ENCODE data around the gene DBF4B. TPM values are rescaled to one million over a fixed set of nuclear protein-coding genes. Genes with fewer than 3 reads are reported as not detected.

The DBF4B gene
- total RNA-seq, 1 donor from 2014 or later = 16.4 TPM

- no peak overlapping the region for H3K4me3 Mint-ChIP-seq
- Histone ChIP-seq H3K9ac (no peak overlapping the region), H3F3A (ENCODE audit: low read depth) (peaks cover 16% of the 10 kb centered on the region), H3K9me3 (ENCODE audit: low read depth) (no peaks in the 10 kb centered on the region), H3K4me3 (no peak overlapping the region), H3K4me1 (peaks cover 13% of the 10 kb centered on the region), H4K20me1 (ENCODE audit: low read depth) (no peaks in the 10 kb centered on the region), H3K27me3 (no peaks in the 10 kb centered on the region), H2AFZ (replicated peaks) (no peak overlapping the region), H3K79me2 (ENCODE audit: low read depth) (no peaks in the 10 kb centered on the region), H3K36me3 (no peaks in the 10 kb centered on the region), H3K27ac (no peak overlapping the region), H3K4me2 (no peak overlapping the region)
- H3K9me3 Mint-ChIP-seq = no peaks in the 10 kb centered on the region
- peaks cover 13% of the 10 kb centered on the region for H3K4me1 Mint-ChIP-seq
- no peak overlapping the region for H3K27ac Mint-ChIP-seq
- no peaks in the 10 kb centered on the region for H3K36me3 Mint-ChIP-seq
- TF ChIP-seq CTCF (IDR thresholded peaks at IDR 0.05) (no peak), EZH2 (IDR thresholded peaks at IDR 0.05) (no peak), EZH2phosphoT487 (IDR thresholded peaks at IDR 0.05) (no peak)
- H3K27me3 Mint-ChIP-seq (ENCODE audit: insufficient read depth, low read depth) = peaks cover 9% of the 10 kb centered on the region
- DNase-seq (ENCODE audit: low spot score) = no peak
Measured at GRCh38 chr17:44766409-44767038, 58.1 kb downstream of the DBF4B start.

GRCh38 chr17:44767493-44767892, 59.0 kb downstream of the DBF4B start:
- peak; percentile 34 for DNase-seq (ENCODE audit: low spot score)
- Histone ChIP-seq H3K4me1 (peaks cover 13% of the 10 kb centered on the region), H3K4me2 (peak overlapping the region; percentile 55), H3F3A (ENCODE audit: low read depth) (peaks cover 13% of the 10 kb centered on the region), H3K27me3 (no peaks in the 10 kb centered on the region), H3K4me3 (no peak overlapping the region), H3K36me3 (no peaks in the 10 kb centered on the region), H3K9ac (no peak overlapping the region), H3K9me3 (ENCODE audit: low read depth) (no peaks in the 10 kb centered on the region), H4K20me1 (ENCODE audit: low read depth) (no peaks in the 10 kb centered on the region), H3K79me2 (ENCODE audit: low read depth) (no peaks in the 10 kb centered on the region), H3K27ac (no peak overlapping the region), H2AFZ (replicated peaks) (no peak overlapping the region)
- no peaks in the 10 kb centered on the region for H3K9me3 Mint-ChIP-seq
- H3K27ac Mint-ChIP-seq = no peak overlapping the region
- H3K36me3 Mint-ChIP-seq = no peaks in the 10 kb centered on the region
- peaks cover 13% of the 10 kb centered on the region for H3K4me1 Mint-ChIP-seq
- no peak overlapping the region for H3K4me3 Mint-ChIP-seq
- TF ChIP-seq CTCF (IDR thresholded peaks at IDR 0.05) (no peak), EZH2 (IDR thresholded peaks at IDR 0.05) (no peak), EZH2phosphoT487 (IDR thresholded peaks at IDR 0.05) (no peak)
- peaks cover 9% of the 10 kb centered on the region for H3K27me3 Mint-ChIP-seq (ENCODE audit: insufficient read depth, low read depth)

- H3K4me1 ChIP-seq = peaks cover 13% of the 10 kb centered on the region
- Mint-ChIP-seq H3K27me3 (ENCODE audit: insufficient read depth, low read depth) (peaks cover 9% of the 10 kb centered on the region), H3K4me1 (peaks cover 13% of the 10 kb centered on the region), H3K4me3 (no peak overlapping the region), H3K27ac (peak overlapping the region; percentile 74), H3K36me3 (no peaks in the 10 kb centered on the region), H3K9me3 (peaks cover 3% of the 10 kb centered on the region)
- no peaks in the 10 kb centered on the region for H3K79me2 ChIP-seq (ENCODE audit: low read depth)
- H3K27me3 ChIP-seq = no peaks in the 10 kb centered on the region
- H3K4me3 ChIP-seq = no peak overlapping the region
- no peaks in the 10 kb centered on the region for H4K20me1 ChIP-seq (ENCODE audit: low read depth)
- H2AFZ ChIP-seq (replicated peaks) = no peak overlapping the region
- H3K4me2 ChIP-seq = no peak overlapping the region
- no peak overlapping the region for H3K27ac ChIP-seq
- TF ChIP-seq EZH2phosphoT487 (IDR thresholded peaks at IDR 0.05) (no peak), EZH2 (IDR thresholded peaks at IDR 0.05) (no peak), CTCF (IDR thresholded peaks at IDR 0.05) (no peak)
- no peak for DNase-seq (ENCODE audit: low spot score)
- peaks cover 11% of the 10 kb centered on the region for H3F3A ChIP-seq (ENCODE audit: low read depth)
- H3K9me3 ChIP-seq (ENCODE audit: low read depth) = no peaks in the 10 kb centered on the region
- no peaks in the 10 kb centered on the region for H3K36me3 ChIP-seq
- no peak overlapping the region for H3K9ac ChIP-seq
Measured at GRCh38 chr17:44768505-44769142, 60.2 kb downstream of the DBF4B start.

Measured in neural progenitor cell (in vitro differentiated cells).